HepG2 (cell line): ENCODE data around the gene OPRL1. TPM values are rescaled to one million over a fixed set of nuclear protein-coding genes. Genes with fewer than 3 reads are reported as not detected.

Experiments
- BCL3 ChIP-seq: sonication (generic); formaldehyde crosslinking; IDR thresholded peaks from 2 replicates; pipeline ENCODE4 v1.5.1; 2020; ENCODE audit warnings: mild to moderate bottlenecking, missing genetic modification reagents, moderate library complexity
- CERS6 ChIP-seq: sonication (generic); formaldehyde crosslinking; IDR thresholded peaks from 2 replicates; pipeline ENCODE4 v1.5.0; 2020; ENCODE audit warnings: missing genetic modification reagents
- E2F2 ChIP-seq: sonication (generic); formaldehyde crosslinking; IDR thresholded peaks from 2 replicates; pipeline ENCODE4 v1.4.0; 2020; ENCODE audit warnings: missing genetic modification reagents, borderline replicate concordance
- FOXM1 ChIP-seq: sonication (generic); formaldehyde crosslinking; IDR thresholded peaks from 2 replicates; pipeline ENCODE4 v1.5.0; 2020; ENCODE audit warnings: missing genetic modification reagents
- GATAD1 ChIP-seq: IDR thresholded peaks from 2 replicates; pipeline ENCODE4 v1.6.1; 2016; ENCODE audit warnings: missing genetic modification reagents, missing compliant biosample characterization
- GTF2F1 ChIP-seq: fragments of 150-350 bp; IDR thresholded peaks from 2 replicates; pipeline ENCODE4 v1.6.1; 2014; ENCODE audit warnings: low read length
- HOXD1 ChIP-seq: sonication (generic); formaldehyde crosslinking; IDR thresholded peaks from 2 replicates; pipeline ENCODE4 v1.5.0; 2020; ENCODE audit warnings: missing genetic modification reagents
- KAT2B ChIP-seq: fragments of 150-350 bp; IDR thresholded peaks from 2 replicates; pipeline ENCODE4 v1.6.1; 2014; ENCODE audit warnings: low read depth, low read length, borderline replicate concordance
- KDM2A ChIP-seq: sonication (generic); formaldehyde crosslinking; IDR thresholded peaks from 2 replicates; pipeline ENCODE4 v1.4.0; 2020; ENCODE audit warnings: low read depth, missing genetic modification reagents, borderline replicate concordance
- MEF2D ChIP-seq: sonication (generic); formaldehyde crosslinking; IDR thresholded peaks from 2 replicates; pipeline ENCODE4 v1.5.1; 2020; ENCODE audit warnings: mild to moderate bottlenecking, missing genetic modification reagents
- NPAS2 ChIP-seq: sonication (generic); formaldehyde crosslinking; IDR thresholded peaks from 2 replicates; pipeline ENCODE4 v1.8.0; 2022; ENCODE audit warnings: mild to moderate bottlenecking, missing genetic modification reagents, borderline replicate concordance
- SP1 ChIP-seq, 2 experiments: fragments of 450-650 bp in 1 of 2; sonication (generic) in 1 of 2; formaldehyde crosslinking in 1 of 2; IDR thresholded peaks; 2 replicates each; pipeline versions ENCODE4 v1.4.0 to v1.6.1; 2016 to 2020; ENCODE audit warnings: missing genetic modification reagents in 1 of 2
- SP140L ChIP-seq: sonication (generic); formaldehyde crosslinking; IDR thresholded peaks from 2 replicates; pipeline ENCODE4 v1.4.0; 2020; ENCODE audit warnings: missing genetic modification reagents, borderline replicate concordance
- TBL1XR1 ChIP-seq: fragments of 150-350 bp; IDR thresholded peaks from 2 replicates; pipeline ENCODE4 v1.6.1; 2014; ENCODE audit warnings: borderline replicate concordance, low read length; ENCODE audit not compliant: partially characterized antibody
- TRIM24 ChIP-seq: sonication (generic); formaldehyde crosslinking; IDR thresholded peaks from 2 replicates; pipeline ENCODE4 v1.8.0; 2022; ENCODE audit warnings: mild to moderate bottlenecking, missing genetic modification reagents
- ZFP41 ChIP-seq: sonication (generic); formaldehyde crosslinking; IDR thresholded peaks from 2 replicates; pipeline ENCODE4 v1.4.0; 2020; ENCODE audit warnings: mild to moderate bottlenecking, missing genetic modification reagents, borderline replicate concordance
- ZNF263 ChIP-seq: sonication (generic); formaldehyde crosslinking; IDR thresholded peaks from 2 replicates; pipeline ENCODE4 v1.4.0; 2020; ENCODE audit warnings: missing genetic modification reagents
- ZNF292 ChIP-seq: sonication (generic); formaldehyde crosslinking; IDR thresholded peaks from 2 replicates; pipeline ENCODE4 v1.8.1; 2022; ENCODE audit warnings: mild to moderate bottlenecking, low read depth, missing genetic modification reagents, borderline replicate concordance
- ZNF329 ChIP-seq: sonication (generic); formaldehyde crosslinking; IDR thresholded peaks from 2 replicates; pipeline ENCODE4 v1.9.0; 2021; ENCODE audit warnings: low read depth, mild to moderate bottlenecking, missing genetic modification reagents
- ZNF512 ChIP-seq: sonication (generic); formaldehyde crosslinking; IDR thresholded peaks from 2 replicates; pipeline ENCODE4 v1.4.0; 2020; ENCODE audit warnings: mild to moderate bottlenecking, missing genetic modification reagents
- ZNF552 ChIP-seq: sonication (generic); formaldehyde crosslinking; IDR thresholded peaks from 2 replicates; pipeline ENCODE4 v1.9.0; 2022; ENCODE audit warnings: missing genetic modification reagents, mild to moderate bottlenecking, borderline replicate concordance
- ZNF674 ChIP-seq: sonication (generic); formaldehyde crosslinking; IDR thresholded peaks from 2 replicates; pipeline ENCODE4 v1.5.0; 2020; ENCODE audit warnings: low read depth, mild to moderate bottlenecking, missing genetic modification reagents
- ZNF878 ChIP-seq: sonication (generic); formaldehyde crosslinking; IDR thresholded peaks from 2 replicates; pipeline ENCODE4 v1.8.1; 2023; ENCODE audit warnings: mild to moderate bottlenecking, missing genetic modification reagents, moderate library complexity
- ZNF891 ChIP-seq: sonication (generic); formaldehyde crosslinking; IDR thresholded peaks from 2 replicates; pipeline ENCODE4 v1.5.0; 2020; ENCODE audit warnings: mild to moderate bottlenecking, missing genetic modification reagents
- ZSCAN5A ChIP-seq: sonication (generic); formaldehyde crosslinking; IDR thresholded peaks from 2 replicates; pipeline ENCODE4 v1.8.0; 2022; ENCODE audit warnings: mild to moderate bottlenecking, missing genetic modification reagents, borderline replicate concordance
- polyA plus RNA-seq, 8 experiments: library from polyadenylated mRNA; depleted of rRNA in 3 of 8; stranded (reverse) in 7 of 8; unstranded in 1 of 8; fragments of >200 nt; fragmentation: Illumina TruSeq in 4 of 8; extraction: Trizol in 4 of 8; gene quantifications; 2 replicates each; pipeline versions ENCODE4 v1.2.1 to v1.2.3, GENCODE V29; 2011 to 2016; ENCODE audit warnings: low read depth in 4 of 8, missing spikeins in 1 of 8, mixed read lengths in 1 of 8; ENCODE audit not compliant: insufficient read depth in 1 of 8
- total RNA-seq, 5 experiments: library from RNA; depleted of rRNA; stranded (reverse); fragments of >200 nt; fragmentation: Illumina TruSeq; extraction: Trizol; gene quantifications; 2 replicates each; pipeline ENCODE4 v1.2.3, GENCODE V29; 2016; ENCODE audit warnings: low read depth in 1 of 5

The OPRL1 gene
- total and polyA plus RNA-seq, 2 of the 13 experiments (the other 11 are each of a cell fraction or from before 2014, with no cell fraction given): 0.35 to 0.71 TPM

- no peak for TF ChIP-seq ZNF878 (CRISPR knock-in tag)
- TF ChIP-seq E2F2 (CRISPR knock-in tag): 0 out of 2 replicates have a peak, but pooled peaks have one; percentile 22
- peak; percentile 15 for TF ChIP-seq ZNF891 (CRISPR knock-in tag)
- TF ChIP-seq SP140L (CRISPR knock-in tag): no peak
- TF ChIP-seq TBL1XR1: no peak
- TF ChIP-seq ZNF552 (CRISPR knock-in tag): peak; percentile 63; the same call in 1 of the 2 replicates
- no peak for TF ChIP-seq ZSCAN5A (CRISPR knock-in tag)
- no peak for TF ChIP-seq MEF2D (CRISPR knock-in tag)
- no peak for TF ChIP-seq ZNF329 (CRISPR knock-in tag)
- no peak for TF ChIP-seq ZNF292 (CRISPR knock-in tag)
- TF ChIP-seq ZNF263 (CRISPR knock-in tag): 0 out of 2 replicates have a peak, but pooled peaks have one; percentile 2
- 0 out of 2 replicates have a peak, but pooled peaks have one; percentile 18 for TF ChIP-seq HOXD1
- no peak for TF ChIP-seq ZNF512 (CRISPR knock-in tag)
- peak; percentile 67; the same call in 1 of the 2 replicates for TF ChIP-seq CERS6 (CRISPR knock-in tag)
- no peak for TF ChIP-seq GTF2F1
- TF ChIP-seq GATAD1 (CRISPR knock-in tag): no peak
- TF ChIP-seq NPAS2 (CRISPR knock-in tag): no peak
- TF ChIP-seq ZFP41 (CRISPR knock-in tag): no peak
- peak; percentile 15; the same call in 1 of the 2 replicates for TF ChIP-seq BCL3 (CRISPR knock-in tag)
- no peak for TF ChIP-seq KDM2A (CRISPR knock-in tag)
- TF ChIP-seq FOXM1 (CRISPR knock-in tag): 0 out of 2 replicates have a peak, but pooled peaks have one; percentile 29
- TF ChIP-seq TRIM24: no peak
- TF ChIP-seq ZNF674: 0 out of 2 replicates have a peak, but pooled peaks have one; percentile 5
- TF ChIP-seq KAT2B: no peak
- TF ChIP-seq SP1 (IDR thresholded peaks at IDR 0.05): no peak
- no peak for TF ChIP-seq SP1 (CRISPR knock-in tag; IDR thresholded peaks at IDR 0.05)
These were observed 10.7 kb upstream of the OPRL1 start (continued) for GRCh38 chr20:64069209-64069613.
